OCI-LY3 (cell line): ENCODE measurements around the gene COG2.

ENCODE experiments used
- EZH2phosphoT487 ChIP-seq: fragments of 200-600 bp; shearing (Covaris generic); IDR thresholded peaks from 2 replicates; pipeline ENCODE4 v1.6.1; 2018; ENCODE audit warnings: antibody characterized with exemption, mixed run types, low read depth
- TF ChIP-seq, protein P1 (sequence below): fragments of 200-600, 300-600 bp; sonication (generic); IDR thresholded peaks from 2 replicates; pipeline ENCODE4 v1.5.1; 2014; ENCODE audit warnings: antibody characterized with exemption, low read length, low read depth

DNA sequence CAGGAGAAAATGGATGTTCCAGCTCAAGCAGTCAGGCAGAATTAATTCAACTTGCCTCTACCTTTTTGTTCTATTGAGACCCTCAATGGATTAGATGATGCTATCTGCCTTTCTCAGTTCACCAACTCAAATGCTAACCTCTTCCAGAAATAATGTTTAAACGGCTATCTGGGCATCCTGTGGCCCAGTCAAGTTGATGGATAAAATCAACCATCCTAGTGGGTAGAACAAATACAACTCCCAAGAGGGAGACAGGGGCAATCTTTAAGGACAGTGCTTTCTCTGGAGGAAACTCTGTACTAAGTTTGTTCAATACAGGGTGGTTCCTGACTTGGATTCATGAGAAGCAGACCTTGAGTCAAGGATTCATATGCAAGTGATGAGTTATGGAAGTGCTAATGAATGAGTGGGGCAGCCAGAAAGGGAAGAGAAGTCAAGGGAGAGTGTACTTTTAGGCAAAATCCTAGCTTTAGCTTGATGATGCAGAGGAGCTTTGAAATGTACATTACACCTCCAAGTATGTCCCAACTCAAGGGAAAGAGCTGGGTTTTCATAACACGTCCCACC lies 49.4 kb upstream of the COG2 start:
- TF ChIP-seq, protein P1, sequence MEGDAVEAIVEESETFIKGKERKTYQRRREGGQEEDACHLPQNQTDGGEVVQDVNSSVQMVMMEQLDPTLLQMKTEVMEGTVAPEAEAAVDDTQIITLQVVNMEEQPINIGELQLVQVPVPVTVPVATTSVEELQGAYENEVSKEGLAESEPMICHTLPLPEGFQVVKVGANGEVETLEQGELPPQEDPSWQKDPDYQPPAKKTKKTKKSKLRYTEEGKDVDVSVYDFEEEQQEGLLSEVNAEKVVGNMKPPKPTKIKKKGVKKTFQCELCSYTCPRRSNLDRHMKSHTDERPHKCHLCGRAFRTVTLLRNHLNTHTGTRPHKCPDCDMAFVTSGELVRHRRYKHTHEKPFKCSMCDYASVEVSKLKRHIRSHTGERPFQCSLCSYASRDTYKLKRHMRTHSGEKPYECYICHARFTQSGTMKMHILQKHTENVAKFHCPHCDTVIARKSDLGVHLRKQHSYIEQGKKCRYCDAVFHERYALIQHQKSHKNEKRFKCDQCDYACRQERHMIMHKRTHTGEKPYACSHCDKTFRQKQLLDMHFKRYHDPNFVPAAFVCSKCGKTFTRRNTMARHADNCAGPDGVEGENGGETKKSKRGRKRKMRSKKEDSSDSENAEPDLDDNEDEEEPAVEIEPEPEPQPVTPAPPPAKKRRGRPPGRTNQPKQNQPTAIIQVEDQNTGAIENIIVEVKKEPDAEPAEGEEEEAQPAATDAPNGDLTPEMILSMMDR, result no peak
- TF ChIP-seq EZH2phosphoT487, result no peak
